GM21515 (cell line): ENCODE data around the gene WNT11.

Experiments used
- ATAC-seq: cut with Tn5 transposase; IDR thresholded peaks from one replicate; pipeline ENCODE4 v1.9.1; 2021; ENCODE audit not compliant: unreplicated experiment

Gene WNT11

GRCh38 chr11:76177250-76177686 lies 29.0 kb downstream of the WNT11 start:
- no peak for ATAC-seq

- ATAC-seq = no peak
These were observed 29.8 kb downstream of the WNT11 start for GRCh38 chr11:76176463-76176862.

- no peak for ATAC-seq
These were observed 30.5 kb downstream of the WNT11 start for GRCh38 chr11:76175783-76176182.

- no peak for ATAC-seq
These were observed 32.0 kb downstream of the WNT11 start for GRCh38 chr11:76174330-76174729.

- no peak for ATAC-seq
These were observed 32.6 kb downstream of the WNT11 start for GRCh38 chr11:76173663-76174062.

GRCh38 chr11:76172583-76172982 lies 33.7 kb downstream of the WNT11 start:
- ATAC-seq = no peak

- ATAC-seq = no peak
These were observed 35.8 kb downstream of the WNT11 start for GRCh38 chr11:76170468-76170867.

GRCh38 chr11:76169473-76169896 lies 36.8 kb downstream of the WNT11 start:
- no peak for ATAC-seq

- no peak for ATAC-seq
These were observed 38.7 kb downstream of the WNT11 start for GRCh38 chr11:76167590-76167989.

GRCh38 chr11:76166314-76166713 lies 40.0 kb downstream of the WNT11 start:
- ATAC-seq = no peak

GRCh38 chr11:76164861-76165751 lies 41.2 kb downstream of the WNT11 start:
- ATAC-seq = no peak

GRCh38 chr11:76164081-76164480 lies 42.2 kb downstream of the WNT11 start:
- ATAC-seq = no peak

GRCh38 chr11:76163289-76163880 lies 42.9 kb downstream of the WNT11 start:
- no peak for ATAC-seq

- no peak for ATAC-seq
These were observed 43.7 kb downstream of the WNT11 start for GRCh38 chr11:76162336-76163288.

GRCh38 chr11:76161261-76161961 lies 44.9 kb downstream of the WNT11 start:
- ATAC-seq = no peak

GRCh38 chr11:76160856-76161255 lies 45.4 kb downstream of the WNT11 start:
- ATAC-seq = no peak

GRCh38 chr11:76159983-76160661 lies 46.2 kb downstream of the WNT11 start:
- no peak for ATAC-seq

GRCh38 chr11:76159303-76159937 lies 46.9 kb downstream of the WNT11 start:
- ATAC-seq = no peak
